ENCODE data around the gene ZBP1. TPM values are rescaled to one million over a fixed set of nuclear protein-coding genes. Genes with fewer than 3 reads are reported as not detected.

ZBP1 gene
- total RNA-seq, 1 donor from 2014 or later, result not detected

DNA sequence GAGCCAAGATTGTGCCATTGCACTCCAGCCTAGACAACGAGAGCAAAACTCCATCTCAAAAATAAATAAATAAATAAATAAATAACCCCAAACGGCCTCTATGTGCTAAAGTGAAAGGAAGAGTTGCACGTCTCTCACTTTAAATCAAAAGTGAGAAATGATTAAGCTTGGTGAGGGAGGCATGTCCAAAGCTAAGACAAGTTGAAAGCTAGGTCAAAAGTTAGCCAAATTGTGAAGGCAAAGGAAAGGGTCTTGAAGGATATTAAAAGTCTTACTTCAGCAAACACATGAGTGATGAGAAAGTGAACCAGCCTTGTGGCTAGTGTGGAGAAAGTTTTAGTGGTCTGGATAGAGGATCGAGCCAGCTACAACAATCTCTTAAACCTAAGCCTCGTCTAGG is 14.3 kb downstream of the ZBP1 start:
- peaks cover 30% of the 10 kb centered on the region for H3K27me3 Mint-ChIP-seq
- no peaks in the 10 kb centered on the region for H3K4me1 Mint-ChIP-seq (ENCODE audit: unreplicated experiment)
- no peak overlapping the region for H3K27ac Mint-ChIP-seq
- H3K36me3 Mint-ChIP-seq, result no peaks in the 10 kb centered on the region
- TF ChIP-seq, protein P1, sequence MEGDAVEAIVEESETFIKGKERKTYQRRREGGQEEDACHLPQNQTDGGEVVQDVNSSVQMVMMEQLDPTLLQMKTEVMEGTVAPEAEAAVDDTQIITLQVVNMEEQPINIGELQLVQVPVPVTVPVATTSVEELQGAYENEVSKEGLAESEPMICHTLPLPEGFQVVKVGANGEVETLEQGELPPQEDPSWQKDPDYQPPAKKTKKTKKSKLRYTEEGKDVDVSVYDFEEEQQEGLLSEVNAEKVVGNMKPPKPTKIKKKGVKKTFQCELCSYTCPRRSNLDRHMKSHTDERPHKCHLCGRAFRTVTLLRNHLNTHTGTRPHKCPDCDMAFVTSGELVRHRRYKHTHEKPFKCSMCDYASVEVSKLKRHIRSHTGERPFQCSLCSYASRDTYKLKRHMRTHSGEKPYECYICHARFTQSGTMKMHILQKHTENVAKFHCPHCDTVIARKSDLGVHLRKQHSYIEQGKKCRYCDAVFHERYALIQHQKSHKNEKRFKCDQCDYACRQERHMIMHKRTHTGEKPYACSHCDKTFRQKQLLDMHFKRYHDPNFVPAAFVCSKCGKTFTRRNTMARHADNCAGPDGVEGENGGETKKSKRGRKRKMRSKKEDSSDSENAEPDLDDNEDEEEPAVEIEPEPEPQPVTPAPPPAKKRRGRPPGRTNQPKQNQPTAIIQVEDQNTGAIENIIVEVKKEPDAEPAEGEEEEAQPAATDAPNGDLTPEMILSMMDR (conservative IDR thresholded peaks at IDR 0.05), result no peak
- no peak overlapping the region for H3K4me3 Mint-ChIP-seq
- no peak for DNase-seq (ENCODE audit: extremely low spot score, unreplicated experiment)
- H3K9me3 Mint-ChIP-seq, result peaks cover 4% of the 10 kb centered on the region

DNA sequence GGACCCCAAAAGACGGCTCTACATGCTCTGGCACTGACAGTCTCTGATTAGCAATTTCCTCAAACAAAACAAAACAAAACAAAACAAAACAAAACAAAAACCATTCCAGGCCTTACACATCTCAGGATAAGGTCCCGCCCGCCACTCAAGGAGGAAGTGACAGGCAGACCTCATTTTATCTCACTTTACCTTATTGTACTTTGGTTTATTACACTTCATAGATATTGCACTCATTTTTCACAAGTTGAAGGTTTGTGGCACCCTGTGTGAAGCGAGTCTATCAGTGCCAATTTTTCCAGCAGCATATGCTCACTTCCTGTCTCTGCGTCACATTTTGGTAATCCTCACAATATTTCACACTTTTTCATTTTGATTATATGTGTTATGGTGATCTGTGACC is 15.2 kb downstream of the ZBP1 start:
- H3K27me3 Mint-ChIP-seq, result peaks cover 25% of the 10 kb centered on the region
- H3K9me3 Mint-ChIP-seq, result peaks cover 4% of the 10 kb centered on the region
- no peak overlapping the region for H3K27ac Mint-ChIP-seq
- TF ChIP-seq, protein P1 (conservative IDR thresholded peaks at IDR 0.05), result no peak
- H3K36me3 Mint-ChIP-seq, result no peaks in the 10 kb centered on the region
- H3K4me3 Mint-ChIP-seq, result no peak overlapping the region
- DNase-seq (ENCODE audit: extremely low spot score, unreplicated experiment), result no peak
- H3K4me1 Mint-ChIP-seq (ENCODE audit: unreplicated experiment), result peaks cover 6% of the 10 kb centered on the region

DNA sequence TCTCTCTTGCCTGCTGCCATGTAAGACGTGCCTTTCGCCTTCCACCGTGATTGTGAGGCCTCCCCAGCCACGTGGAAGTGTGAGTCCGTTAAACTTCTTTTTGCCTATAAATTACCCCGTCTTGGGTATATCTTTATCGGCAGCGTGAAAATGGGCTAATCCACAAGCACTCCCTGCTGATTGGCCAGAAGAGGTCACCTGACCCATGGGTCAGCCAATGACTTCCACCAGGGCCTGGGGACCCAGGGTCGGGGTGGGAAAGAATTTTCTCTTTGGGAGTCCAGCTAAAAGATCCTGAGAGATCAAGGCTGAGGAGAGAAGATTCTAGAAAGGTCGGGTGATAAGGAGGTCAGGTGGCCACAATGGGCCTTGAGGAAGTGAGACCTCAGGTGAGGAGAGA is 17.1 kb downstream of the ZBP1 start:
- Mint-ChIP-seq H3K9me3 (peaks cover 4% of the 10 kb centered on the region), H3K36me3 (no peaks in the 10 kb centered on the region), H3K27me3 (peaks cover 22% of the 10 kb centered on the region), H3K27ac (no peak overlapping the region), H3K4me1 (ENCODE audit: unreplicated experiment) (peaks cover 17% of the 10 kb centered on the region), H3K4me3 (no peak overlapping the region)
- TF ChIP-seq, protein P1 (conservative IDR thresholded peaks at IDR 0.05), result no peak
- DNase-seq (ENCODE audit: extremely low spot score, unreplicated experiment), result no peak

DNA sequence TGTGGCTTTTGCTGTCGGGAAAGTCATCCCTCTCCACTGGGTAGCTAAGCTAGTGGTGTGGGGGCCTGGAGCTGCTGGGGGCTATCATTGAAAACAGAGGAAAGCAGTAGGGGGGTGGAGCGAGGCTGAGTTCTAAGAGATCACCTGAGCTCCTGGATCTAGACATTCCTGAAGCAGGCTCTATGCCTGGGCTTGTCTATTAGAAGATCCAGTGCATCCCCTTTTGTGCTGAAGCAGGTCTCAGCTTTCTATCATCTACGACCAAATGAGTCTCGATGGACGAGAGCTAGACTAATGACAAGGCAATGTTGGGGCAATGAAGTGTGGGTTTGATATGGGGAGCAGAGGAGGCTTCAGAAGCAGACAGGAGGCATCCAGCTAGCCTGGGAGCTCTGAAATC is 18.5 kb downstream of the ZBP1 start:
- Mint-ChIP-seq H3K27ac (no peak overlapping the region), H3K9me3 (peaks cover 4% of the 10 kb centered on the region), H3K4me3 (no peak overlapping the region), H3K4me1 (ENCODE audit: unreplicated experiment) (peaks cover 17% of the 10 kb centered on the region), H3K36me3 (no peaks in the 10 kb centered on the region), H3K27me3 (peaks cover 13% of the 10 kb centered on the region)
- DNase-seq (ENCODE audit: extremely low spot score, unreplicated experiment), result no peak
- TF ChIP-seq, protein P1 (conservative IDR thresholded peaks at IDR 0.05), result no peak

DNA sequence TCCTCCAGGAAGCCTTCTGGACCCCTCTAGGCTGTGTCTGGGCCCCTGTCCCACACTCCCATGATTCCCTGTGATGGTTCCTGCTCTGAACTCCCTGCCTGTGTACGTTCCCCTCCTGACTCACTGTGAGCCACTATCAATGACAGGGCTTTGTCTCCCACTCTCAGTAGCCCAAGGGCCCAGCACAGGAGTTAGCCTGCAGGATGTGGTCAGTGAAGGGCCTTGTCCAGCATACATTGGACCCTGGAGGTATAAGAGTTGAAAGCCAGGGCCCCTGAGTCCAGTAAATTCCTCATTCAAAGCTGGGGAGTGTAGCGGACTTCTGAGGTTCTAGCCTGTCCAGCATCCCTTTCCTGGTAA is 19.0 kb downstream of the ZBP1 start:
- Mint-ChIP-seq H3K4me3 (no peak overlapping the region), H3K36me3 (no peaks in the 10 kb centered on the region), H3K27me3 (peaks cover 13% of the 10 kb centered on the region), H3K9me3 (peaks cover 4% of the 10 kb centered on the region), H3K4me1 (ENCODE audit: unreplicated experiment) (peaks cover 17% of the 10 kb centered on the region), H3K27ac (no peak overlapping the region)
- TF ChIP-seq, protein P1 (conservative IDR thresholded peaks at IDR 0.05), result no peak
- no peak for DNase-seq (ENCODE audit: extremely low spot score, unreplicated experiment)

All from type B pancreatic cell (in vitro differentiated cells).